Frontal cortex (tissue), 4 donors: ENCODE data around the gene GAL3ST3. TPM values are rescaled to one million over a fixed set of nuclear protein-coding genes. Genes with fewer than 3 reads are reported as not detected.
"Not testable (repeated sequence)": the region's sequence is repeated elsewhere in the genome, so short reads cannot be mapped to it uniquely, and the experiment has no call there.

Source experiments
- DNase-seq, 2 donors: peaks; one replicate each; pipeline ENCODE4 v3.0.0; 2012; ENCODE audit warnings: low spot score in 2 of 2
- FAIRE-seq: peaks from 2 replicates; lab custom pipeline; 2012; peaks lifted over from hg19 to GRCh38; lab: Jason Lieb, UNC
- total RNA-seq: library from RNA; depleted of rRNA; stranded (reverse); fragments of >200 nt; gene quantifications from one replicate; pipeline ENCODE4 v1.2.3, GENCODE V29; 2014
- donor health status: control.
- donor health status: control.
- donor health status: control.

GAL3ST3 gene
- total RNA-seq, 1 donor from 2014 or later: 10.6 TPM

GRCh38 chr11:66047541-66048365, 1.2 kb downstream of the GAL3ST3 start:
- peak in 1 of 2 donors; percentile 16 for DNase-seq
- no peak for FAIRE-seq

DNA sequence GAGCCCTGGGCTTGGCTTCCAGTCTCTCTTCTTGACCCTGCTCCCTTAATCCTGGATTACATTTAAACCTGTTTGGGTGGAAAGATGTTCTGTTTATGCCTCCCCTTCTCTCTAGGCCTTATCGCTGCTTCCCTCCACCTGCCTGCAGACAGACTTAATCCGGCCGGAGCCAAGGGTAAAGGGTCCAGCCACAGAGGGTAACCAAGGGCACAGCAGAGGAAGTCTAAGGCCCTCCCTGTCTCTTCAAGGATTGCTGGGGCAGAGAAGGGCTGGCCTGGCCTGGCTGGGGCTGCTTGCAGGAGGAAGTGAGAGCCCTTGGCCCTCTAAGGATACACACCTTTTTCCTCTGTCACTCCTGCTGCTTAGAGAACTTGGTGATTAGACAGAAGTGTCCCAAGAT, 2.1 kb downstream of the GAL3ST3 start:
- DNase-seq: peak in 1 of 2 donors; percentile 5
- no peak for FAIRE-seq

DNA sequence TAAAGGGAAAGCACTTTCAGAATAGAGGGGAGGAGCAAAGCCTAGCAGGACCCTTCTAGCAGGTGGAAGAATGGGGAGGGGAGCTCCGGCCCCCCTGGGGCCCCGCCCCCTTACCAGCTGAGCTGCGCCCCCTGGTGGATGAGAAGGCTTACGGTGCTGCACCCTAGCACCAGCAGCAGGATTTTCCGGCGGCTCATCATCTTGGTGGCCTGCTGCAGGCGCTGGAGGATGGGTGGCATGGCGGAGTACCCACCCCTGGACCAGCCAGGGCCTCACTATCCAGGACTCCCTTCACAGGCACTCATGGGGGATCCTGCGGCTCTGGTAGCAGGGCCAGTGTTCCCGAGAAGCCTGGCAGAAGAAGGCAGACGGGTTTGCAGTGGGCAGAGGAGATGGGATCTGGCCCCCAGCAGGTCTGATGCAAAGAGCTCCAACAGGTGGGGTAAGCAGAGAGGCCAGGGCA, 3.8 kb downstream of the GAL3ST3 start:
- peak; percentile 81 to 88 for DNase-seq
- FAIRE-seq: no peak

DNA sequence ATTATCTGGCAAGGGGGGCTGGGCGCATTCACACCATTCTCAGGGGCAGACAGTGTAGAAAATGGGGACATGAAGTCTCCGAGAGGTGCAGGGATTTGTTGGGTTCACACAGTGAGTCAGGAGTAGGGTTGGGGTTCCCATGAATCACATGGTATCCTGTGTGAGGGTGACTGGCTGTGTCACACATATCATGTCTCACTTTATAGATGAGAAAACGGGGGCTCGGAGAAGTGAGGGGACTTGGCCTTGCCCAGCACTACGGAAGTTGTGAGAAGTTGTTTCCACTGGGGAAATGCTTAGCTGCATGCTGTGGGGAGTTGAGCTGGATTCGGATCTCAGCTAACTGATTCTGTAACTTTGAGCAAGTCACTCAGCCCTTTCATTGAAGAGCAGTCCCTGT, 4.2 kb downstream of the GAL3ST3 start:
- no peak for FAIRE-seq

GRCh38 chr11:66042996-66043906, 5.7 kb downstream of the GAL3ST3 start:
- DNase-seq: peak; percentile 4 to 27

More for the DNA sequence above, 4.2 kb downstream of the GAL3ST3 start:
- no peak for DNase-seq

GRCh38 chr11:66042227-66042995, 6.5 kb downstream of the GAL3ST3 start:
- FAIRE-seq: no peak
- peak; percentile 5 to 10 for DNase-seq

More at GRCh38 chr11:66042996-66043906, 5.7 kb downstream of the GAL3ST3 start:
- FAIRE-seq: no peak

DNA sequence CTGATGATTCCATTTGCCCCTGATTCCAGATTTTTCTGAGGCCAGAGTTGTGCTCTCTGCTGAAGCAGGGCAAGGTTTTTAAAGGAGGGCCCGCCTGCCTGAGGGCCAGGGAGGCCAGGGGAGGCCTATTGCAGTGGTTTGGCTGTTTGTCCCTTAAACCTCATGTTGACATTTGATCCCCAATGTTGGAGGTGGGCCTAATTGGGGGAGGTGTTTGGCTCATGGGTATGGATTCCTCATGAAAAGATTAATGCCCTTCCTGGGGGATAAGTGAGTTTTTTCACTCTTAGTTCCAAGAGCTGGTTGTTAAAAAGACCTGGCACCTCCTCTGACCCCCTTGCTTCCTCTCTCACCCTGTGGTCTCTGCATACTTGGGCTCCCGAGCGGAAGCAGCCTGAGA, 9.2 kb downstream of the GAL3ST3 start:
- DNase-seq: no peak
- no peak for FAIRE-seq

DNA sequence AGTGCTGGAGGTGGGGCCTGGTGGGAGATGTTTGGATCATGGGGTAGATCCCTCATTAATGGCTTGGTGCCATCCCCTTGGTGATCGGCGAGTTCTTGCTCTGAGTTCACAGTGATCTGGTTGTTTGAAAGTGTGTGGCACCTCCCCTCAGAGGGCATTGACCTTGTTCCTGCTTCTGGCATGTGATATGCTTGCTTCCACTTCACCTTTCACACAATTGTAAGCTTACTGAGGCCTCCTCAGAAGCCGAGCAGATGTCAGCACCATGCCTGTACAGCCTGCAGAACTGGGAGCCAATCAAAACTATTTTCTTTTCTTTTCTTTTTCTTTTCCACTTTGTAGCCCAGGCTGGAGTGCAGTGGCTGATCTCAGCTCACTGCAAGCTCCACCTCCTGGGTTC, 11.6 kb downstream of the GAL3ST3 start:
- DNase-seq (no peak), FAIRE-seq (no peak)

GRCh38 chr11:66036334-66036710, 12.6 kb downstream of the GAL3ST3 start:
- FAIRE-seq: no peak
- no peak for DNase-seq

- FAIRE-seq (no peak), DNase-seq (no peak)
Measured at GRCh38 chr11:66035653-66036333, 13.2 kb downstream of the GAL3ST3 start.

DNA sequence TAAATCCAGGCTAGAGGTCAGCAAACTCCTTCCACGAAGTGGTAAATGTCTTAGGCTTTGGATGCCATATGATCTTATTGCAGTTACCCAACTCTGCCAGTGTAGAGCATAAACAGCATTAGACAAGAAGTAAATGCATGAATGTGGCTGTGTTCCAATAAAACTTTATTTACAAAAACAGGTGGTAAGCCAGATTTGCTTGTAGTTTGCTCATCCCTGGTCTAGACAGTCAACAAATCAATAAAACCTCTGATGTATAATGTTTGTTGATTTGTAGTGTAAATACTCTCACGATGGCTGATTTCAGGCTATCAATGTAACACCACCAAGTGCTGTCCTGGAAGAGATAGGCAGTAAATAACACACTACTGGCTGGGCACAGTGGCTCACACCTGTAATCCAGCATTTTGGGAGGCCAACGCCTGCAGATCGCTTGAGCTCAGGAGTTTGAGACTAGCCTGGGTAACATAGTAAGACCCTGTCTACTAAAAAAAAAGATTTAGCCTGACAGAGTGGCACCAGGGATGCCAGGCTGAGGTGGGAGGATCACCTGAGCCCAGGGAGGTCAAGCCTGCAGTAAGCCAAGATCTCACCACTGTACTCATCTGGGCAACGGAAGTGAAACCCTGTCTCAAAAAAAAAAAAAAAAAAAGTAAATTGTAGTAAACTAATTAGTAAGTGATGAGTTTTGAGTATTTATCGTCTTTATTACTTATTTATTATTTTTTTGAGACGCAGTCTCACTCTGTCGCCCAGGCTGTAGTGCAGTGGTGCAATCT, 15.8 kb downstream of the GAL3ST3 start:
- DNase-seq (no peak), FAIRE-seq (no peak)

DNA sequence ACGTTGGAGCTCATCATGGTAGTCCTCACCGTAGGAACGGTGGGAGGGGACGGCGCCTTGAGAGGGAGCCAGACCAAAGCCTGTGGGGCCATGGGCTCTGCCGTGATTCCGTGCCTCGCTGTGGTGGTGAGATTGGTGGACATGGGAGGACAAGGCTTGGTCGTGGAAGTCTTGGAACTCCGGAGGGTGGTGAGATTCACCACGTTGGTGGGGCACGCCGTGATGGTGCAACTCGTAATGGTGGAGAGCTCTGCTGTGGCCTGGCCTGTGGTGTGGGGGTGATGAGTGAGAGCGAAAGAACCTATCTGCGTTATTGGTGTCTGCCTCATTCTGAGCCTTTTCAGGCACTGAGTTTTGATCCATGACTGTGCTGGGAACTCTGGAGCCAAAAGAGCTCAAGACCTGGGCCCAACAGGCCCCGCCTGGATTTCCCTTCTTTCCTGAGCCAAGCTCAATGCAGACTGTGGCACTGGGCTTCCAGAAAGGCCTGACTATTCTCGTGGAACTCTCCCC, 22.9 kb downstream of the GAL3ST3 start, which contains the start of gene CATSPER1:
Gene CATSPER1, minus strand, starts transcription at position 463 of the 513 bp plus-strand sequence. Its CDS starts 100 bp downstream, at position 363.
- FAIRE-seq (no peak), DNase-seq (no peak)

GRCh38 chr11:66023186-66023440, 25.8 kb downstream of the GAL3ST3 start:
- not testable (repeated sequence) for FAIRE-seq, DNase-seq

GRCh38 chr11:66022401-66023185, 26.4 kb downstream of the GAL3ST3 start:
- peak; percentile 71 to 86 for DNase-seq

DNA sequence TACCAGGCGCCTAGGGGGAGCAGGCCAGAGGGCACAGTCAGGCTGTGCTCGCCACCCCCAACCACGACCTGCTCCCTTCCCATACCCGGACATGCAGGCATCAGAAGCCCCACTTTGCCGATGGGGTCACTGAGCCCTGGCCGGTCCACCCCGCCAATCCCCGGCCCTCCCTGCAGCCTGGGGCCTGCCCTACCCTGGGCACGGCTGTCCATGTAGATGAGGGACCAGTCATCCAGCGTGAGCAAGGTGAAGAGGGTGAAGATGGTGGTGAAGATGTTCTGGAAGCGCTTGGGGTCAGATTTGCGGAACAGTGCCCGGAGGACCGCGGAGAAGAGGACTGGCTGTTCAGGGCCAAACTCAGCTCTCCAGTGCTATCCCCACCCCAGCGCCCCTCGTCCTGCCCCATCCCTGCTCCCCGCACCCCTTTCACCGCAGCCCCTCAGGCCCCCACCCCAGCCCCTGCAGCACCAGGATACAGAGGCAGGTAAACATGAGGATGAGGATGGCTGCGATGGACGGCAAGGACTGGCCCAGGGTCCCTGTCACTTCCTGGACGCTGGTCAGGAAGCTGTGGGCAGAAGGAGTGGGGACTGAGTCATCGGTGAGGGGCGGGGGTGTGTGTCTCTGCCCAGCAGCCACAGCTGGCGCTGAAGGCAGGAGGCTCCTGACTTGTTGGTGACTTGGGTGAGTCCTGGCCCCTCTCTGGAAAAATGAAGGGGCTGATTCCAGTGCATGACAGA, 28.2 kb downstream of the GAL3ST3 start:
- DNase-seq (no peak), FAIRE-seq (no peak)

More at GRCh38 chr11:66022401-66023185, 26.4 kb downstream of the GAL3ST3 start:
- FAIRE-seq: no peak

DNA sequence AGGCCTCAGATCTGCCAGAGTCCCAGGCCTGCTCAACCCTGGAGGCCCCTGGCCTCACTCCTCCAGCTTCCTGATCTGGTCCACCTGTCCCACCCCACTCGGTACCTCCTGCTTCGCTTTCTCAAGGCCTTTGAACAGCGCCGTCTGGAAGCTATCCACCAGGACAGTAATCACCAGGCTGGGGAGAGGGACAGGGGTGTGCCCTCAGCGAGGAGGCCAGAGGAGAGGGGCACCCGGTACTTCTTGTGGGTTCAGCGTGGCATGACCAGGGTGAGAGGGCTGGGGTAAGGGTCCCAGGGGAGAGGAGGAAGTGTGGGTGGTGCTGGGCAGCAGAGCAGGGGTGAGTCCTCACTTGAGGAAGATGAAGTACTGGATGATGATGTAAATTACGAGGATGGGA, 28.7 kb downstream of the GAL3ST3 start:
- DNase-seq (no peak), FAIRE-seq (no peak)

GRCh38 chr11:66017321-66017720, 31.6 kb downstream of the GAL3ST3 start:
- DNase-seq (no peak), FAIRE-seq (no peak)
